ENCODE results near the gene WDR70.
"Not testable (repeated sequence)": the region's sequence is repeated elsewhere in the genome, so short reads cannot be mapped to it uniquely, and the experiment has no call there.

The WDR70 gene

DNA sequence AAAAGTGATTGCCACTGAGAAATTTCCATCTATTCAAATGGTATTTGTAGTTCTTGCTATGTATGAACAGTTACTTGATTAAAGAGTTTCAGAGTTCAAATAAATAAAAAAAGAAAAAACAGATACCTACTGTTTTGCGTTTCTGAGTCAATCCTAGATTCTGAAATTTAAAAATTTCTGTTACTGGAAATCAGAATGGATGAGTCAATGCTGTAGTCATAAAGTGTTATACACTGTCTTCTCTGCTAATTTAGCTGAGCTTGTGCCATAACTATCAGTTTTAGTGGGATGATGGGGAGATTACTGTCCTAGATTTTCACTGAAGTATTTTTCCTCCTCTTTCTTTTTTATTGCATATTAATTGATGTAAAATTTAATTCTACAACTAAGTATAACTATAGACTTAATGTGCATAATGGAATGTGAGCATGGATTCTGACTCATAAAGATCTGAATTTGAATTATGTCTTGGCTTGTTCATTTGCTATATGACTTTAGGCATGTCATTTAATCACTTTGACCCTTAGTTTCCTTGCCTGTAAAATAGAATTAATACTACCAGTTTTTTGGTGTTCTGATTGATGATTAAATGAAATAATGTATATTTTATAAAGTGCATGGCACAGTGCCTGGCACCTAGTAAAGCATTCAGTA lies 75.4 kb downstream of the WDR70 start:
- DNase-seq = not testable (repeated sequence)

DNA sequence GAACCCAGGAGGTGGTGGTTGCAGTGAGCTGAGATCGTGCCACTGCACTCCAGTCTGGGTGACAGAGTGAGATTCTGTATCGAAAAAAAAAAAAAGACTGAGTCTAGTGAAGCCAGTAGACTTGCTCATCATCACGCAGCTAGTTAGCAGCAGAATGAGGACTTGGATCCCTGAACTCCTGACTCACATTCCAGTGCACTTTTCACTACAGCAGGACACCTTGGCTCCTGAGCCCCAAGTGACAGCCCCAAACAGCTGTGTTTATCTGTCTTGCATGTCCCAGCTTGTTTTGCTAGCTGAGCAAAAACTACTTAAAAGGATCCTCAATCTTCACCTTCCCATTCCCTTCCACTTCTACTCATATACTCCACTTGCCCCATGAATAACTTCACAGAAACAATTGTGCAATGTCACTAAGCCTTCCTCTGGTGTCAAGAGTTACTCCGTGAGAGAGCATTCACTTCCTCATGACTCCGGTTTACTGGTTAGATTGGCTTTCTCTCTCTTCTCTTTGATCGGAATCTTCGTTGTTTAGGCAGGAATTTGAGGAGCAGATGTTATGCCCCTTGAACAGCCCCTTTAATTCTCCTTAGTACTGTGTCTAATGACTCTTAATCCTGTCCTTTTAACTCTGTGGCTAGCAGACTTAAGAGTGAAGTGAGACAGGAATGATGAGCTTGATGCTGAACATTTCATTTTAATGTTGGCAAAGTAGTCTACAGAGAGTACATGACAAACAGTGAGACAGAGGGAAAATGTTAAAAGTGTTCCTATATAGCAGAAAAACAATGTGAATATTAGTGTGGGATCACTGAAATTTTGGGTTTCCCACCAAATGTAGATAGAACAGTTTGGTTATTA lies 84.3 kb downstream of the WDR70 start:
- DNase-seq = not testable (repeated sequence)

DNA sequence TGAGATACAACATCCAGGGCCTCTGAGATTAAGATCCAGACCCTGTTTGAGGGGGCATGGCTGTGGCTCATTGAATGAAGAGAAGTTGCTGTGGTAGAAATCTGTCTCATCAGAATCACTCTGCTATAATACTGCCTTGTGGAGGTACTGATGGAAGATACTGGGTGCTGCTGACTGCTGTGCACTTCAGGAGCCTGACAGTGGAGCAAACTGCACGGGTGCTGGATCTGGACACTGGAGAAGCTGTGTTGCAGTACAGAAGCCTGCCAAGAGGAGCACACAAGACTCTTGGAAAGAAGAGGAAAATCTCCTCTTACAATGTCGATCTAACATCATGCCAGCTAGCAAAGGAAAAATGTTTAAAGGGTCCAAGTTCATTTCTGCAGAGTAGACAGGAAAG lies 85.5 kb downstream of the WDR70 start:
- DNase-seq = not testable (repeated sequence)

DNA sequence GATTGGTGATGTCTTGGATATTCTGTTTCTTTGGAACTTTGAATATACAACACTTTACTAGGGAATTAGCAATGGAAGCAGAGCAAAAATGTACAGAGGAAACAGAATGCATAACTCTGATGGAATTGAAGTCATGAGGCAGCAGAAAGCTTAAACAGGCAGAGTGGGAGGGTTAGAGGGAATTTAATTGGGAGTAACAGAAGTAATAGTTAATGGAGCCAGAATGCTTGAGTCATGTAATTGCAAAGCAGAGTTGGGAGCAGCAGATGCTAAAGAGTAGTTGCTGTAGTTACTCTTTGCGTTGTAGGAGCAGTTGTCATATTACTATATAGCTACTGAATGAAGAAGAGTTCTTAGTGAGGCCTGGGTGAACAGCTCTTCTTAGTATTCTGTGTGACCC lies 90.3 kb downstream of the WDR70 start:
- not testable (repeated sequence) for DNase-seq

DNA sequence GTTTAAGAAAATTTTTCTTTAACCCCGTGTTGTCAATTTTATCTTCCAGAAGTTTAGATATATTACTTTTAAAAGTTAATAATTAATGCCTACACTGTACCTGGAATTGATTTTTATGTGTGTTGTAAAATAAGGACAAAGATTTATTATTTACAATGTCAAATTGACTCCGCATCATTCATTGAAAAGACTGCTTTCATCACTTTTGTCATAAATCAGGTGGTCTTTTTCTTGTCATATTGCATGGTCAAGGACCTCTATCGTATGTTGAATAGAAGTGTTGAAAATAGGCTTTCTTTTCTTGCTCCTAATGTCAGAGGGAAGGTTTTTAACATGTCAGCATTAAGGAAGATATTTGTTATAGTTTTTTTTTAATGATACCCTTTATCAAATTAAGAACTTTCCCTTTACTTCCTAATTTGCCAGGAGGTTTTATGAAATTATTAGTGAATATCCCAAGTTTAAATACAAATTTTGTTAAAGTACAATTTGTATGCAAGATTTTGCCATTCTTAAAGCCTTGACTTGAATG lies 92.6 kb downstream of the WDR70 start:
- DNase-seq = no peak

DNA sequence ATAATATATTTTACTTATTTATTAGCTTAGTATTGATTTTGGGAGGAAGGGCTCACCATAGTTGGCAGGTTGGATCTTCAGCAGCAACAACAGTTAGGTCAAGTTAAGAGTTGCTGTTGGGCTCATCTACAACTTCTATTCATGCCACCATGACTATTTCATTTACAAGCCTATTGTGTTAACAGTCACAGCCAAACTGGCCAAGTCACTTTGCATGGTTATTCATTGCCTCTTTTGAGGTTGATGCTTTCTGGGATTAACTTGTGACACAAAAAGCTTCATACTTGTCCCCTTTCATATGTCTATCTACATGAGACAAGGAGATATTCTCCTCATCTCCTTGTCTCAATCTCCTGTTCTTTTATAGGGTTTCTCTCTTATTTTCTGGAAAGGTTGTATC lies 98.3 kb downstream of the WDR70 start:
- DNase-seq = no peak

DNA sequence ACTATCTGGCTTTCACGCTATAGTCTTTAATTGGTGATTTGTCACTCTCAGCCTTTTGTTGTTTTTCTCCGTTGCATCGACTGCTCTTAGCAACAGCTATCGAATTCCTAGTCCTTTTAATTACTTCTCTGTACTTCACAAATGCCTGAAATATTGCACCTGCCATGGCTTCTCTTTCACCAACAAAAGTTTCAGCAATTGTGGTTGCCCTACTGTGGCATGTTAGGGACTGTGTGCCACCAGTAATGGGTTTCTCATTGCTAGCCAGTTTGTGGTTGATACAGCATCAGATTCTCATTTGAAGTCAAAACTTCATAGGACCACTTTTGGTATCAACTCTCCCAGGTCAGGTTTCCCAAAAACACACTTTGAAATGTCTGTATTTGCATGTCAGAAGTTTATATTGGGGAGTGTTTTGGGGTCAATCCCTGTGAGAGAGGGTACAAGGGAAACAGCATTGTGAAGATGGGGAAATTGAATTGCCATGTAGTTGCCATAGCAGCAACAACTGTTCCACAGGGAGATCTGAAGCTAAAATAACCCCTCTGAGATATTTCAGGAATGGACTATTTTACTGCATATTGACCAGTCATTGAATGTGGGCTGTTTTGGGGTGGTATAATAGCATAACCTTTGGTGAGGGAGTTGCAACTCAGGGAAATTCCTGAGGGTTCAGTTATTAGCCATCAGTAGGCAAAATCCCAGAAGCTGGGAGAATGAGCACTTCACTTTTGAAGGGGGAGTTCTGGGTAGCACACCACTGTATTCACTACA lies 99.2 kb downstream of the WDR70 start:
- DNase-seq = no peak

DNA sequence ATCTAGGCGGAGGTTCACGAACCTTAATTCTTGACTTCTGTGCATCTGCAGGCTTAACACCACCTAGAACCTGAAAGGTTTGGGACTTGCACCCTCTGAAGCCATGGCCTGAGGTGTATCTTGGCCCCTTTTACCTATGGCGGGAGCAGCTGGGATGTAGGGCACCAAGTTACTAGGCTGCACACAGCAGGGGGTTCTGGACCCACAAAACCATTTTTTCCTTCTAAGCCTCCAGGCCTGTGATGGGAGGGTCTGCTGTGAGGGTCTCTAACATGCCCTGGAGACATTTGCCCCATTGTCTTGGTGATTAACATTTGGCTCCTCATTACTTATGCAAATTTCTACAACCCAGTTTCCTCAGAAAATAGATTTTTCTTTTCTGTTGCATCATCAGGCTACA lies 102.3 kb downstream of the WDR70 start:
- DNase-seq = not testable (repeated sequence)

DNA sequence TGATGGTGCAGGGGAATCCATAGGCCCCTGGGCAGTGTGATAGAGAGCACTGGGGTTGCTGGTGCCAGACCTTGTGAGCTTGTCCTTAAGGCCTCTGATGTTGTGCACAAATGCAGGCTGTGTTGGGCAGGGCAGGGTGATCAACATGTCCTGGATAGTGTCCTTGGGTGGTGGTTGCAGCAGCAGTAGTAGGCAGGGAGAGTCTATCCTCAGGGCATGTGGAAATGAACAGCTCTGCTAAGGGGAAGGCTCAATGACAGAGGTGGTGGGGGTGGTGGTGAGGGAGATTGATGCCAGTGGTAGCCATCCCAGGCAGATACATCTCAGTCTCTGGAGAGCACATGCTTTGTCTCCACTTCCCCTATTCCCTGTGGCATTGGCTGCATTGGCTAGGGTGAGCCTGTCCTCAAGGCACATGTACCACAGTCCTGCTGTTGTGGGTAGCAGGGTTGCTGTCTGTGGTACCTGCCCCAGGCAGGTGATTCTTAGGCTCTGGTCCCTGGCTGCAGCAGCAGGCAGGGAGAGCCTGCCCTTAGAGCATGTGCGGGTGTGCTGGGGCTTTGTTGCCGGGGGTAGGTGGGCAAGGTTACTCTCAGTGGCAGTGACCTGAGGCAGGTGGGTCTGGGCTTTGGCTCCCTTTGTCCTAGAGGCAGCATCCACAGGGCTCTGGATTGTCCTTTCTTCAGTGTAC lies 111.1 kb downstream of the WDR70 start:
- DNase-seq = no peak

DNA sequence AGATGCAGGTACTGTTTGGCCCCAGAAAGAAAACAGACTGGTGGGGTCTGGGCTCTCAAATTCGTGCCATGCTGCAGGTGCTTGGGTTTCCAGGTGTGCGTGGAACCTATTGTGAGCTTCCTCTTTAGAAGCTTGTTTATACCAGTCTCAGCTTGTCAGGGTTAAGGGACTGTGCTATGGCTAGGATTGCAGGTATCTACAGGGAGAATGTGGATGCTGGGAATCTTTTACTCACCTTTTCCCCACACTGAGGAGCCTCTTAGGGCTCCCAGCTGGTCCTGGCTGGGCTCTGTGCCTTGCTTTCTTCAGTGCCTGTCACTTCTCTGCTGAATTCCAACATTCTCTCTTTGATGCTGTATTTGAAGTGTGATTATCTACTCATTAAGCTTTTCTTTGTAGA lies 111.8 kb downstream of the WDR70 start:
- no peak for DNase-seq

DNA sequence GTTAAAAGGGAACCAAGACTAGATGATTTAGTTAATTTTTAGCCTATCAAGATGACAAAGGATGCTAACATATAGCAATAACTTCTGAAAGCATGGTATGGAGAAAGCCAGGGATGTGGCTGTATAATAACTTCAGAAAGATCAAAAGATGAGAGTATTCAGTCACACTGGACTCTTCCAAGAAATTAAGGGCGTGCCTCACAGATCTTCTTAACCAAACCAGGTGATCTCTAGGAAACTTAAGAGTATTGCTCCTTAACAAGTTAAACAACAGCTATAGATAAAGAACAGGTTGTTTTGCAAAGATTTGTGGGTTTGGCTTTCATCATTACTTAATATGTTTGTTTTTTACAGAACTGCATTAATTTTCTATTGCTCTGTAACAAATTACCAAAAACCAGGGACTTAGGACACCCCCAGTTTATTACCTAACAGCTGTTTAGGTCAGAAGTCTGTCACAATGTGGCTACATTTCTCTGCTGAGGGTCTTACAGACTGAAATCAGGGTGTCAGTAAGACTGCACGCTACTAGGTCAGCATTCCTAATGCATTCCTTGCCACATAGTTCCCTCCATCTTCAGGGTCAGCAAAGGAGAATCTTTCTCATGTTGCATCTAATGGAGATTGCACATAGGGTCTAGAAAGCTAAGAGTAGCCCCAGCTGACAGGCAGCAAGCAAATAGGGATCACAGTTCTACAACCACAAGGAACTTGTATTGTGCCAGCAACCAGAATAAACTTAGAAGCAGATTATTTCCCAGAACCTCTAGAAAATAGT lies 113.8 kb downstream of the WDR70 start:
- no peak for DNase-seq

DNA sequence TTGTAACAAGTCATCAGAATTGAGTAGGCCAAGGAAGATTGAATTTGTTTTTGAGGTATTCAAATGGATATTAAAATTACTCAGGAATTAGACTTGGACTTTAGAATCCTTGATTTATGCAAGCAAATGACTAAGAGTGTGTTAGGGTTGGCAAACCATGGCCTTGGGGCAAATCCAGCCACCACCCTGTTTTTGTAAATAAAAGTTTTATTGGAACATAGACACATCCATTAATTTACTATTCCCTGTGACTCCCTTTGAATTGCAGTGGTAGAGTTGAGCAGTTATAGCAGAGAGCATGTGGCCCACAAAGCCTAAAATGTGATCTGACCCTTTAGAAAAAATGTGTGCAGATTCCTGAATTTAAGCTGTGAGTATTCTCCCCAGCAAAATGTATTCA lies 115.6 kb downstream of the WDR70 start:
- DNase-seq = no peak

DNA sequence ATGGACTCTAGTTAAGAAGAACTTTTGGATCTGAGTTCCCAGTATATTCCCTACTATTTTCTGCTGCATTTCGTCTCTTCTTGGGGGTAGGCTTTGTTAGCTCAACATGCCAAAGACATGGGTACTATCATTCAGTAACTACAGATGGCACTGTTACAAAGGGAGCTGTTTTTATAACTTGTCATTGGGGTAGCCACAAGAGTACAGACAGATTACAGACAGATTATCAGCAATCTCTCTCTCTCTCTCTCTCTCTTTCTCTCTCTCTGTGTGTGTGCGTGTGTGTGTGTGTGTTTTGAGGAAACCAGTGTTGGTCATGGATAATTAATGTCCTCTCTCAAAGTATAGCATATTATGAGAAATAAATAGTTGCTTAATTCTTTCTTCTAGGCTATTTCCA lies 116.1 kb downstream of the WDR70 start:
- no peak for DNase-seq

DNA sequence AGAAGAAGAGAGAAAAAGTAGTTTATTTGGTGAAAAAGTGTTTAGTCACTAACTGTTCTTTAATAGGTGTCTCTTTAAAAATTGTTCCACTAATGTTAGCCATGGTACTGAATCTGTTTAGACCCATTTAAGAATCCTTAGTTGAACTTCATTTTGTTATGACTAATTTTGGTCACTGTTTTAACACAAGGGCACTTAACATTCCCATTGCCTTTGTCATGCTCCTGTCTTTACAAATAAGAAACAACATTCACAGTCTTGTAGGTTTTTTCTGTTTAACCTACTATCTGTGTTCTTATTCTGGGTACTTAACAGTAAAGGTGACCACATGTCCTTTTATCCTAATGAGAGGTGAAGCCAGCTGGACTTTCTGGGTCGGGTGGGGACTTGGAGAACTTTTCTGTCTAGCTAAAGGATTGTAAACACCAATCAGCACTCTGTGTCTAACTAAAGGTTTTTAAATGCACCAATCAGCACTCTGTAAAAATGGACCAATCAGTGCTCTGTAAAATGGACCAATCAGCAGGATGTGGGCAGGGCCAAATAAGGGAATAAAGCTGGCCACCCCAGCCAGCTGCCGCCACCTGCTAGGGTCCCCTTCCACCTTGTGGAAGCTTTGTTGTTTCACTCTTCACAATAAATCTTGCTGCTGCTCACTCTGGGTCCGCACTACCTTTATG lies 116.7 kb downstream of the WDR70 start:
- DNase-seq = no peak

DNA sequence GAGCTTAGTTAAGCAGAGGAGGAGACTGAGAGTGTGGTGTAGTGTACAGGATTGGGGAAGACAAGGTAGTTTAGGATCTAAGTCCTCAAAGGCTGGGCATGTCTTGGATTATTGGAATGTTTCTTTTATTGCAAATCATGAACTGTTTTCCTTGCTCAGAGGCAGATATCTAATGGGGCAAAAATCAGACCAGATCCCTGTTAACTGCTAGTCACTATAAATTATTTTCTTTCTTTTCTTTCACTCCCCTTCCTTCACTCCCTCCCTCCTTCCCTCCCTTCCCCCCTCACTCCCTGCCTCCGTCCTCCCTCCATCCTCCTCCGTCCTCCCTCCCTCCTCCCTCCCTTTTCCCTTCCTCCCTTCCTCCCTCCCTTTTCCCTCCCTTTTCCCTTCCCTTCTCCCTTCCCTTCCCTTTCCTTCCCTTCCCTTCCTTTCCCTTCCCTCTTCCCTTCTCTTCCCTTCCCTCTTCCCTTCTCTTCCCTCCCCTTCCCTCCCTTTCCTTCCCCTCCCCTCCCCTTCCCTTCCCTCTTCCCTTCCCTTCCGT lies 117.9 kb downstream of the WDR70 start:
- no peak for DNase-seq

DNA sequence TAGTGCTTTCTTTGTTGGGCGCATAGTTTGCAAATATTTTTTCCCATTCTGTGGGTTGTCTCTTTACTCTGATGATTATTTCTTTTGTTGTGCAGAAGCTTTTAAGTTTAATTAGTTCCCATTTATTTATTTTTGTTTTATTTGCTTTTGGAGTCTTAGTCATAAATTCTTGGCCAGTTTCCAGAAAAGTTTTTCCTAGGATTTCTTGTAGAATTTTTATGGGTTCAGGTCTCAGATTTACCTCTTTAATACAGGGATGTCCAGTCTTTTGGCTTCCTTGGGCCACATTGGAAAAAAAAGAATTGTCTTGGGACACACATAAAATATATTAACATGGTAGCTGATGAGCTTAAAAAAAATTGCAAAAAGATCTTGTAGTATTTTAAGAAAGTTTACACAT lies 122.0 kb downstream of the WDR70 start:
- DNase-seq = no peak

DNA sequence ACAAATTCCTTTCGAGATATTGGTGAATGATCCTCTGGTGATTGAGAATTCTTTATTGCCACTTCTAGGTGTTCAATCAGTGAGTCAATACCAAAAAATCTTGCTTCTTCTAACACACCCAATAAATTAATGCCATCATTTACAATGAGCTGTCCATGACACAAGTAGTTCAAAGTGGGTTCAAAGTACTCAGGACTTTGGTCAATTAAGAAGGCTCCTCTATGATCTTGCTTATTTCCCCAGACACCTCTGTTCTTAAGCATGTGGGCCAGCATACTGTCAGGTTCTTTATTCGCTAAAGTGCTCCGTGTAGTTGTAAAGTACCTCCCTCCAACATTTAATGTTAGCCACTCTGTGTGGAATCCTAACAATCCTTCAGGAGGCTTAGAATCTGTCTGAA lies 127.1 kb downstream of the WDR70 start:
- DNase-seq = no peak

DNA sequence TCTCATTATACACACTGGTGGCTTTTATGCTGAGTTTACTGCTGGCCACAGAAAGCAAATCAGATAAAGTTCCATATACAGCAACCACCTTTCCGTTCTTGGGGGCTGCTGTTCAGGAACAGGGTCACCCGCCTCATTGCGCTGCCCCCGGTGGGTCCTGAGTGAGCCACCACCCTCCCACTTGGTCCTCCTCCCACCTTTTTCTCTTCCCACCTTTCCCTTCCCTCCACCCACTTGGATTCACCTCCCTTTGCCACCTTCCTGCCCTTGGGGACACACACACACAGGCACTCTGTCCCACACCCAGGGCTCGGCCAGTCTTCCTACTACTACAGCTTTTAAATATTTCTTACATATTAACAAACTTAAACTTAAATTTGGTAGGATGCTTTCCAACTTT lies 127.6 kb downstream of the WDR70 start:
- DNase-seq = no peak

DNA sequence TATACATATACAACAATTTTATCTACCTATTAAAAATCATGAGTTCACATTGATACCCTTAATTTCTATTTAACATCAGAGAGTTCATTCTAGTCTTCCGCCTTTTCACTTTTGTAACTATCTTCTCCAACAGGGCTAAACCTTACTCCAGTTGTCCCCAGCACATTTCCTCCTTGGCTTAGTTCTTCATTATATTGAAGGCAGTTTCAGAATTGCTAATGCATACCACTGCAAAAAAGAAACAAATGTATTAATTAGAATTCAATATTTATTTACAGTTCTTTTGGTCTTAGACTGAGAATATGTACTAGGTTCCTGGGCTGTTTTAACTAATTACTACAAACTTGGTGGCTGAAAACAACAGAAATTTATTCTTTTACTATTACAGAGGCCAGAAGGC lies 132.5 kb downstream of the WDR70 start:
- DNase-seq = no peak

DNA sequence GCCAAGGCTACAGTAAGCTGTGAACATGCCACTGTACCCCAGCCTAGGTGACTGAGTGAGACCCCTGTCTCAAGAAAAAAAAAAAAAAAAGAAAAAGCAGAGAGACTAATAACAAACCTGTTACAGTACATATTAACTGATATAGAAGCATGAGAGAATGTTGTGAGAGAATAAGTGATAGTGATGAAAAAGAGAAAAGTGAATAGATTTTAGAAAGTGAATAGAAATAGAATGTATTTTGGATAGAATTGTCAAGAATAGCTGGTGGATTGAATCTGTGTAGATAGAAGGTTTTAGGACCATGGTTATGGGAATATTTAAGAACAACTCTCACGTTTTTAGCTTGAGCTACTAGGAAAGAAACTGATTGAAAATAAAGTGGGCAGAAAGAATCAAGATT lies 135.8 kb downstream of the WDR70 start:
- no peak for DNase-seq

DNA sequence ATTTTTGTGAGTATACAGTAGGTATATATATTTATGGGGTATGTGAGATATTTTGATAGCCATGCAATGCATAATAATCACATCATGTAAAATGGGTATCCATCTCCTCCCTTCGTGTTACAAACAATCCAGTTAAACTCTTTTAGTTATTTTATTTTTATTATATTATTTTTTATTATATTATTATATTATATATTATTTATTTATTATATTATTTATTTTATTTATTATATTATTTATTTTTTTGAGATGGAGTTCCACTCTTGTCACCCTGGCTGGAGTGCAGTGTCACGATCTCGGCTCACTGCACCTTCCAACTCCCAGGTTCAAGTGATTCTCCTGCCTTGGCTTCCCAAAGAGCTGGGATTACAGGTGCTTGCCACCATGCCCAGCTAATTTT lies 138.6 kb downstream of the WDR70 start:
- no peak for DNase-seq
